OCI-LY3 (cell line): ENCODE results near the gene NR3C2.

ENCODE experiments used
- EZH2phosphoT487 ChIP-seq: fragments of 200-600 bp; shearing (Covaris generic); IDR thresholded peaks from 2 replicates; pipeline ENCODE4 v1.6.1; 2018; ENCODE audit warnings: antibody characterized with exemption, mixed run types, low read depth
- TF ChIP-seq, protein P1 (sequence below): fragments of 200-600, 300-600 bp; sonication (generic); IDR thresholded peaks from 2 replicates; pipeline ENCODE4 v1.5.1; 2014; ENCODE audit warnings: antibody characterized with exemption, low read length, low read depth

DNA sequence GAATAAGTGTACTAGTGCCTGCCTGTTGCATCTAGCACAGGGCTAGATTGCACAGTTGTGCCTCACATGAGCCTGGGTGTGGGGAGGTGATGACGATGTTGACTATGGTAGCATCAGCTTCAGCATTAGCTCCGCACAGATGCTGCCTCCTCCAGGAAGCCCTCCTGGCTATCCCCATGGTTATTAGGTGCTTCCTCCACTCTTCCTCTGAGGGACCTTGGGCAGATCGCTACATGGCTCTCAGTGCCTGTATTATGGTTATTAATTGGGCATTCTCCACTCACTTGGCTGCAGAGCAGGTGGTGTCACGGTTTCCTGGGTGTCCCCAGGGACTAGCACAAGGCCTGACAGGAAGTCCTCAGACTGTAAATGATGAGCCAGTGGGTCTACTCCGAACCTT, 384.7 kb downstream of the NR3C2 start:
- TF ChIP-seq, protein P1, sequence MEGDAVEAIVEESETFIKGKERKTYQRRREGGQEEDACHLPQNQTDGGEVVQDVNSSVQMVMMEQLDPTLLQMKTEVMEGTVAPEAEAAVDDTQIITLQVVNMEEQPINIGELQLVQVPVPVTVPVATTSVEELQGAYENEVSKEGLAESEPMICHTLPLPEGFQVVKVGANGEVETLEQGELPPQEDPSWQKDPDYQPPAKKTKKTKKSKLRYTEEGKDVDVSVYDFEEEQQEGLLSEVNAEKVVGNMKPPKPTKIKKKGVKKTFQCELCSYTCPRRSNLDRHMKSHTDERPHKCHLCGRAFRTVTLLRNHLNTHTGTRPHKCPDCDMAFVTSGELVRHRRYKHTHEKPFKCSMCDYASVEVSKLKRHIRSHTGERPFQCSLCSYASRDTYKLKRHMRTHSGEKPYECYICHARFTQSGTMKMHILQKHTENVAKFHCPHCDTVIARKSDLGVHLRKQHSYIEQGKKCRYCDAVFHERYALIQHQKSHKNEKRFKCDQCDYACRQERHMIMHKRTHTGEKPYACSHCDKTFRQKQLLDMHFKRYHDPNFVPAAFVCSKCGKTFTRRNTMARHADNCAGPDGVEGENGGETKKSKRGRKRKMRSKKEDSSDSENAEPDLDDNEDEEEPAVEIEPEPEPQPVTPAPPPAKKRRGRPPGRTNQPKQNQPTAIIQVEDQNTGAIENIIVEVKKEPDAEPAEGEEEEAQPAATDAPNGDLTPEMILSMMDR = no peak
- no peak for TF ChIP-seq EZH2phosphoT487
